Esophagus squamous epithelium (tissue), 5 donors: ENCODE results near the gene COMTD1. TPM values are rescaled to one million over a fixed set of nuclear protein-coding genes. Genes with fewer than 3 reads are reported as not detected.

Experiments used
- DNase-seq: peaks from one replicate; lab custom pipeline; 2025; lab: John Stamatoyannopoulos, UW
- H3K27ac ChIP-seq, 4 donors: fragments of 200-600 bp; sonication (generic); one replicate each; pipeline ENCODE4 v1.5.1; 2016 to 2019; ENCODE audit warnings: mild to moderate bottlenecking in 1 of 4
- H3K27me3 ChIP-seq, 4 donors: fragments of 200-600 bp; sonication (generic); 1 replicate in 3 of 4; 2 replicates in 1 of 4; pipeline versions ENCODE4 v1.5.1 to v1.6.0; 2017 to 2021; ENCODE audit warnings: antibody characterized with exemption in 1 of 4
- H3K36me3 ChIP-seq, 3 donors: fragments of 200-600 bp; sonication (generic); one replicate each; pipeline ENCODE4 v1.5.1; 2016 to 2019
- H3K4me1 ChIP-seq, 3 donors: fragments of 200-600 bp; sonication (generic); one replicate each; pipeline ENCODE4 v1.5.1; 2017 to 2019
- H3K4me3 ChIP-seq, 4 donors: fragments of 200-600 bp; sonication (generic); 1 replicate in 3 of 4; 2 replicates in 1 of 4; pipeline ENCODE4 v1.5.1; 2016 to 2019; ENCODE audit warnings: mild to moderate bottlenecking in 2 of 4, moderate library complexity in 1 of 4
- H3K9me3 ChIP-seq, 3 donors: fragments of 200-600 bp; sonication (generic); one replicate each; pipeline ENCODE4 v1.5.1; 2016 to 2019
- CTCF ChIP-seq, 6 experiments: fragments of 450-650 bp in 4 of 6; fragments of 200-600 bp in 2 of 6; sonication (generic) in 2 of 6; IDR thresholded peaks; one replicate each; pipeline ENCODE4 v1.5.1; 2016 to 2019; ENCODE audit warnings: antibody characterized with exemption in 6 of 6, mild to moderate bottlenecking in 4 of 6, moderate library complexity in 4 of 6
- POLR2A ChIP-seq, 4 donors: fragments of 450-650 bp; IDR thresholded peaks; one replicate each; pipeline ENCODE4 v1.6.1; 2017; ENCODE audit warnings: antibody characterized with exemption in 4 of 4, mild to moderate bottlenecking in 4 of 4, moderate library complexity in 3 of 4
- WGBS, 2 donors: methylation state at CpG; one replicate each; pipeline ENCODE4 v1.1.5; 2018; 5-methylcytosine and 5-hydroxymethylcytosine counted together
- intact Hi-C: fragments of 100-400 bp; cut with DNase I; formaldehyde crosslinking; loops from one replicate; pipeline ENCODE4 v1.15.0; 2022
- small RNA-seq, 4 donors: library from RNA; depleted of rRNA; stranded (forward); fragments of <200 nt; gene quantifications; one replicate each; pipeline ENCODE3, GENCODE V24; 2016
- total RNA-seq, 4 donors: library from RNA; depleted of rRNA; stranded (reverse); fragments of >200 nt; gene quantifications; one replicate each; pipeline ENCODE4 v1.1.0, GENCODE V29; 2016
- donor health status: DM: yes; HTN: yes; CAD: no.

The COMTD1 gene
- total RNA-seq, 4 donors from 2014 or later = 87.8 to 139 (median 111) TPM

- intact Hi-C loops = loop anchor here (5.0 to 10.0 kb wide), 2 partner anchors 44 to 53 kb away; no protein-coding TSS in a partner anchor
- TF ChIP-seq POLR2A (IDR thresholded peaks at IDR 0.05) = peak in 1 of 4 donors; percentile 9
- peak; percentile 60 to 91 (median 84) for TF ChIP-seq CTCF (IDR thresholded peaks at IDR 0.05)
- Histone ChIP-seq H3K9me3 (no peaks in the 10 kb centered on the region), H3K27me3 (no peaks in the 10 kb centered on the region), H3K4me1 (peaks cover 21 to 85% (median 37%) of the 10 kb centered on the region in 3 donors), H3K27ac (peak overlapping the region; percentile 62 to 88 (median 83)), H3K4me3 (no peak overlapping the region), H3K36me3 (peaks cover 0 to 4% (median 0%) of the 10 kb centered on the region in 3 donors)
- no peak for DNase-seq
- 42 to 50% methylated on average over 3 of the region's 3 CpGs for WGBS, 2 donors
These were observed 47.8 kb downstream of the COMTD1 start for GRCh38 chr10:75187961-75188426.

- peaks cover 14 to 71% (median 25%) of the 10 kb centered on the region in 3 donors for H3K4me1 ChIP-seq
- H3K36me3 ChIP-seq = peaks cover 0 to 14% (median 0%) of the 10 kb centered on the region in 3 donors
- H3K27ac ChIP-seq = peak overlapping the region; percentile 78 to 88 (median 83)
- no peaks in the 10 kb centered on the region for H3K27me3 ChIP-seq
- TF ChIP-seq CTCF (IDR thresholded peaks at IDR 0.05) (no peak), POLR2A (IDR thresholded peaks at IDR 0.05) (no peak)
- no peak for DNase-seq
- H3K9me3 ChIP-seq = no peaks in the 10 kb centered on the region
- intact Hi-C loops = loop anchor here (5.0 to 10.0 kb wide), 2 partner anchors 46 to 52 kb away; no protein-coding TSS in a partner anchor
- 12 to 43% methylated on average over 3 to 4 of the region's 4 CpGs for WGBS, 2 donors
- no peak overlapping the region for H3K4me3 ChIP-seq
These were observed 49.4 kb downstream of the COMTD1 start for GRCh38 chr10:75186310-75186709.

Small RNAs within 50 kb of the gene (small RNA-seq; reads per million reads assigned to genes)
- gene HMGA1P5 (0 reads per million in 4 donors), gene RPL39P25 (0 reads per million in 4 donors)

Other genes with a start within 250 kb of the COMTD1 start
- 10 to 100 TPM; 18.5 to 36.0 (median 24.6) TPM for gene SAMD8, start 124.3 kb downstream of the COMTD1 start, total RNA-seq
- 100 to 1,000 TPM; 219 to 319 (median 285) TPM for gene VDAC2, start 25.2 kb downstream of the COMTD1 start, total RNA-seq
- 10 to 100 TPM in 3 of 4 donors, 1 to 10 TPM in 1; 9.7 to 17.5 (median 14.8) TPM for gene ZNF503, start 165.8 kb upstream of the COMTD1 start, total RNA-seq
- 10 to 100 TPM in 1 of 4 donors, 1 to 10 TPM in 1, under 1 TPM in 1, not detected in 1; 0.88 to 14.1 (median 5.1) TPM for gene LRMDA, start 195.7 kb upstream of the COMTD1 start, total RNA-seq